HEK293T (cell line): ENCODE data around the gene METTL24.

Source experiments
- BHLHE40 ChIP-seq: fragments of 450-650 bp; IDR thresholded peaks from 2 replicates; pipeline ENCODE4 v1.6.1; 2016; ENCODE audit warnings: mild to moderate bottlenecking, moderate library complexity, borderline replicate concordance
- ELF4 ChIP-seq: fragments of 450-650 bp; IDR thresholded peaks from 2 replicates; pipeline ENCODE4 v1.6.1; 2017; ENCODE audit warnings: antibody characterized with exemption
- HDGF ChIP-seq: fragments of 450-650 bp; IDR thresholded peaks from 2 replicates; pipeline ENCODE4 v1.6.1; 2017; ENCODE audit warnings: antibody characterized with exemption, borderline replicate concordance
- L3MBTL2 ChIP-seq: fragments of 450-650 bp; conservative IDR thresholded peaks from 2 replicates; pipeline ENCODE4 v1.6.1; 2016; ENCODE audit warnings: mild to moderate bottlenecking
- LEF1 ChIP-seq: fragments of 450-650 bp; IDR thresholded peaks from 2 replicates; pipeline ENCODE4 v1.6.1; 2017; ENCODE audit warnings: mild to moderate bottlenecking, borderline replicate concordance
- SP1 ChIP-seq: fragments of 450-650 bp; IDR thresholded peaks from 2 replicates; pipeline ENCODE4 v1.6.1; 2017
- SUZ12 ChIP-seq: fragments of 450-650 bp; IDR thresholded peaks from 2 replicates; pipeline ENCODE4 v1.6.1; 2016; ENCODE audit warnings: mild to moderate bottlenecking
- TARDBP ChIP-seq: fragments of 450-650 bp; IDR thresholded peaks from 2 replicates; pipeline ENCODE4 v1.6.1; 2016
- ZNF384 ChIP-seq: fragments of 450-650 bp; IDR thresholded peaks from 2 replicates; pipeline ENCODE4 v1.6.1; 2016

- TF ChIP-seq HDGF (no peak), SP1 (no peak), LEF1 (no peak), SUZ12 (no peak), BHLHE40 (no peak), ZNF384 (no peak), ELF4 (no peak), TARDBP (no peak), L3MBTL2 (no peak)
Measured at GRCh38 chr6:110271732-110272022, 86.5 kb downstream of the METTL24 start.
